Ectodermal cell (in vitro differentiated cells): ENCODE results near the gene TMEM204.
A peak's percentile ranks its signal among the peaks of the same experiment; 100 is the strongest.

Experiments used
- H3K27ac ChIP-seq: 2 replicates; pipeline ENCODE4 v1.7.0; 2013; ENCODE audit warnings: mild to moderate bottlenecking, low read depth, low read length; ENCODE audit not compliant: insufficient read depth, poor library complexity, severe bottlenecking
- H3K27me3 ChIP-seq: 2 replicates; pipeline ENCODE4 v1.7.0; 2013; ENCODE audit warnings: mild to moderate bottlenecking, low read length; ENCODE audit not compliant: insufficient read depth, control insufficient read depth, poor library complexity, severe bottlenecking
- H3K36me3 ChIP-seq: one replicate; pipeline ENCODE4 v1.7.0; 2013; ENCODE audit warnings: low read length; ENCODE audit not compliant: control insufficient read depth, insufficient read depth
- H3K4me1 ChIP-seq: one replicate; pipeline ENCODE4 v1.7.0; 2013; ENCODE audit warnings: low read length; ENCODE audit not compliant: control insufficient read depth, insufficient read depth
- H3K4me3 ChIP-seq: 2 replicates; pipeline ENCODE4 v1.7.0; 2013; ENCODE audit warnings: low read depth, low read length, control low read depth; ENCODE audit not compliant: insufficient read depth
- H3K9me3 ChIP-seq: 2 replicates; pipeline ENCODE4 v1.7.0; 2013; ENCODE audit warnings: mild to moderate bottlenecking, low read length, moderate library complexity; ENCODE audit not compliant: control insufficient read depth
- WGBS, 2 experiments: methylation state at CpG; one replicate each; pipeline ENCODE4 v1.1.7; 2013; ENCODE audit warnings: missing lambda C conversion rate in 2 of 2; 5-methylcytosine and 5-hydroxymethylcytosine counted together

Gene TMEM204

DNA sequence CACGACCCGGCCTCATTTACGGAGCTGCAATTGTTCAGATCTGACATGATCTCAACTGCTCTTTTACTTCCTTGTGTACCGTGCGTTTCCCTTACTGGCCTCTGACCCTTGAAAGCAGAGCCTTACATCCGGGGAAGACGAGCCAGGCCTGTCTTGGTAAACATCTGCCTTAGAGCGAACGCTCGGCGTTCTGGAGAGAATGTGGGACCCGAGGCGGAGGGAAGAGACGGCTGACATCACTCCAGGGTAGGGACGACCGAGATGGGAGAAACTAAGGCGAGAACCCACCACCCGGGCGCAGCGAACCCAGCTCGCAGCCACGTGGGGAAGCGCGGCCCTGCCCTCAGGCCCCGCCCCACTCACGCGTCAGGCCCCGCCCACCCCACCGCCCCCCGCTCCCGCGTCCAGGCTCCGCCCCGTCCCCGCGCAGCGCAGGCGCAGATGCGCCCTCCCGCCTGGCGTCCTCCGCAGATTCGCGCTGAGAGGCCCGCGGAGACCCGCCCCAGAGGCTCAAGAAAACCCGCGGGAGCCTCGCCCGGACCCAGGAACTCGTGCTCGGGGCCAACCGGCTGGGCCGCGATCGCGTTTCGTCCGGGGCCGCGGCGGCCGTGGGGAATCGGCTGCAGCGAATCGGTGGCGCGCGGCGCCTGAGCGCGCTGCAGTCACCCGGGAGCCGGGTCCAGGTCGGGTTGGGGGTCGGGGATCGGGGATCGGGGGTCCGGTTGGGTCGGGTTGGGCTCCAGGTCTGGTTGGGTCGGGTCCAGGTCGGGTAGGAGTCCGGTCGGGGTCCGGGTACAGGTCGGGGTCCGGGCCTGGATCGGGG lies 40.3 kb upstream of the TMEM204 start, which contains the start of gene TELO2:
TSS of gene TELO2 (plus strand) at position 438 of the 823 bp plus-strand sequence. CDS start 922 bp downstream, outside the sequence.
- H3K27ac ChIP-seq = peak within 1 kb of the TSS; percentile 79
- 2% methylated on average over 89 of the region's 89 CpGs for WGBS, 2 experiments

DNA sequence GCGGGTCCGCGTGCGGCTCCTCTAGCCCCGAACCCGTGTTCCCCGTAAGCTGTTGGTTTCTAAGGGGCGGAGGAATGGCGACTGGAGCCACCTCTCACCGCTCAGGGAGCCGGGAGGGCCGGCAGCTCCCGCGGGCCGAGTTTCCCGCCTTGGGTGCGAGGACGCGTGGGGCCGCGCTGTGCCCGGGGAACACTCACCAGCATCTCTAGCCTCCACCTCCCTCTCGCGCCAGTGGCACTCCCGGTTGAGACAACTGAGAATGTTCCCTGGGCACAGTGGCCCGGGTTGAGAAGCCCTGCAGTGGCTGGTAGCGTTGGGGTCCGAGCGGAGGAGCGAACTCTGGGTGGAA lies 39.7 kb upstream of the TMEM204 start:
- Histone ChIP-seq H3K9me3 (no peaks in the 10 kb centered on the region), H3K27me3 (no peaks in the 10 kb centered on the region), H3K27ac (no peak overlapping the region), H3K36me3 (peaks cover 23% of the 10 kb centered on the region), H3K4me3 (peak overlapping the region; percentile 85), H3K4me1 (peaks cover 9% of the 10 kb centered on the region)
- WGBS, 2 experiments = 1 to 3% methylated on average over 30 of the region's 30 CpGs

More for the DNA sequence above, 40.3 kb upstream of the TMEM204 start, which contains the start of gene TELO2:
- H3K36me3 ChIP-seq = peaks cover 23% of the 10 kb centered on the region
- H3K4me3 ChIP-seq = peak within 1 kb of the TSS; percentile 85
- no peaks in the 10 kb centered on the region for H3K27me3 ChIP-seq
- H3K4me1 ChIP-seq = peaks cover 9% of the 10 kb centered on the region
- no peaks in the 10 kb centered on the region for H3K9me3 ChIP-seq

DNA sequence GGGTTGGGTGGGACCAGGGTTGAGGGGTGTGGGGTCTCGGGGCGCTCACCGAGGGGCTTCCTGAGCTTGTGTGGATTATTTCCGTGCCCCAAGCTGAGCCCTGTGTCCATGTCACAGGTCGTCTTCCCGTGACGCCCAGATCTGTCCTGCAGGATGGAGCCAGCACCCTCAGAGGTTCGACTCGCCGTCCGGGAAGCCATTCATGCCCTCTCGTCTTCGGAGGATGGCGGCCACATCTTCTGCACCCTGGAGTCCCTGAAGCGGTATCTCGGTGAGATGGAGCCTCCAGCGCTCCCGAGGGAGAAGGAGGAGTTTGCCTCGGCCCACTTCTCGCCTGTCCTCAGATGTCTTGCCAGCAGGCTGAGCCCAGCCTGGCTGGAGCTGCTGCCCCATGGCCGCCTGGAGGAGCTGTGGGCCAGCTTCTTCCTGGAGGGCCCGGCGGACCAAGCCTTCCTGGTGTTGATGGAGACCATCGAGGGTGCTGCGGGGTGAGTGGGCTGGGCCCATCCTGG lies 39.3 kb upstream of the TMEM204 start:
- Histone ChIP-seq H3K9me3 (no peaks in the 10 kb centered on the region), H3K27ac (no peak overlapping the region), H3K27me3 (no peaks in the 10 kb centered on the region), H3K4me1 (peaks cover 9% of the 10 kb centered on the region), H3K4me3 (peak overlapping the region; percentile 85), H3K36me3 (peaks cover 23% of the 10 kb centered on the region)
- 60 to 61% methylated on average over 25 of the region's 25 CpGs for WGBS, 2 experiments

DNA sequence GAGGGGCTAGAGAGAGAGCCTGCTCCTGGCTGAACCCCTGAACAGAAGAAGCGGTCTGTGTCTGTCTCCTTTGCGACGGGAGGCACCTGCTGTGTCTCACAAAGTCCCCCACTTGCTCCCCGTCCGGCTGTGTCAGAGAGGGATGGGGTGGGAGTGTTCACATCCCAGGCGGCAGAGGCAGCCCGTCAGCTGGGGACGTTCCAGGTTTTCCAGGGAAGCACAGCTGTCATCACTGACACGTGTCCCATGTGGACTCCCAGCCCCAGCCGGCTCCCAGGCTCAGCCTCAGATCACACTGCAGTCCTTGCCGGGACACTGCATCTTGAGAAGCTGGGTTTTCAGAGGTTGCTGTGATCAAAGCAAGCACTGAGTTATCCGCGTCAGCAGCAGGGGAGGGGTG lies 38.8 kb upstream of the TMEM204 start:
- H3K4me3 ChIP-seq = no peak overlapping the region
- no peak overlapping the region for H3K27ac ChIP-seq
- H3K4me1 ChIP-seq = peaks cover 9% of the 10 kb centered on the region
- no peaks in the 10 kb centered on the region for H3K9me3 ChIP-seq
- H3K36me3 ChIP-seq = peaks cover 23% of the 10 kb centered on the region
- 94 to 95% methylated on average over 13 of the region's 13 CpGs for WGBS, 2 experiments
- H3K27me3 ChIP-seq = no peaks in the 10 kb centered on the region

DNA sequence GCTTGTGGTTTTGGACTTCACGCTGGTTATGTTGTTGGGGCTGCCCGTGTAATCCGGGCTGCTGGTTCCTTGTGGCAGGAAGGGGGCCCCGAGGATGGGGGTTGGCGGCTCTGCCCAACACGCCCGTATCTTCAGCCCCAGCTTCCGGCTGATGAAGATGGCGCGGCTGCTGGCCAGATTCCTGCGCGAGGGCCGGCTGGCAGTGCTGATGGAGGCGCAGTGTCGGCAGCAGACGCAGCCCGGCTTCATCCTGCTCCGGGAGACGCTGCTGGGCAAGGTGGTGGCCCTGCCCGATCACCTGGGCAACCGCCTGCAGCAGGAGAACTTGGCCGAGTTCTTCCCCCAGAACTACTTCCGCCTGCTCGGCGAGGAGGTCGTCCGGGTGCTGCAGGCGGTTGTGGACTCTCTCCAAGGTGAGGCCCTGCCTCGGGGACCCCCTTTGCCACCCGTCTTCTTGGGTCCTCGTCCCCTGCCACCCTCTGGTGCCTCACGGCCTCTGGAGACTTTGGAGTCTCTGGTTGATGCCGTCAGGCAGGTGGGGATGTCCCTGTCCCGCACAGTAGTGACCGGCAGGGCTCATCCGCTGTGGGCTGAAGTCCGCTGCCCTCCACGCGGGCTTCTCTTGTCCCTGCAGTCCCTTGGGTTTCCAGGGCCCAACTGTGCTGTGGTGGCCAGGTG lies 38.1 kb upstream of the TMEM204 start:
- no peak overlapping the region for H3K27ac ChIP-seq
- no peaks in the 10 kb centered on the region for H3K27me3 ChIP-seq
- peaks cover 23% of the 10 kb centered on the region for H3K36me3 ChIP-seq
- no peaks in the 10 kb centered on the region for H3K9me3 ChIP-seq
- H3K4me3 ChIP-seq = no peak overlapping the region
- peaks cover 9% of the 10 kb centered on the region for H3K4me1 ChIP-seq
- 97% methylated on average over 39 of the region's 39 CpGs for WGBS, 2 experiments

DNA sequence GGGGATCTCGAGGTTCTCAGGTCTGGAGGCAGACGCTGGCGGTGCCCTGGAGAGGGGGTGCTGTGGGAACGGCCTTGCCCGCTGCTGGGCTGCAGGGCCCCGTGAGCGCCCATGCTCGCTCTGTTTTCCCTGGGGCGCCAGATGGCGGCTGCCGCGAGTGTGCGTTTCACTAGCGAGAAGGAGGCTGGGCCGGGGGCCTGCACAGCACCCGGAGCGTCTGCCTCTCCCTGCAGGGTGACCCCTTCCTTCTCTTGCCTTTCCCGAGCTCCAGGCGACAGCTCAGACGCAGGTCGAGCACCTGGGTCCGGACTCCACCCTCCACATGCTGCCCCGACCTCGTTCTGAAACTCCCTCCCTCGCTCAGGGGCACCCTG lies 37.6 kb upstream of the TMEM204 start:
- no peak overlapping the region for H3K4me3 ChIP-seq
- WGBS, 2 experiments = 94 to 95% methylated on average over 25 of the region's 25 CpGs
- no peak overlapping the region for H3K27ac ChIP-seq
- no peaks in the 10 kb centered on the region for H3K9me3 ChIP-seq
- peaks cover 9% of the 10 kb centered on the region for H3K4me1 ChIP-seq
- peaks cover 23% of the 10 kb centered on the region for H3K36me3 ChIP-seq
- no peaks in the 10 kb centered on the region for H3K27me3 ChIP-seq

DNA sequence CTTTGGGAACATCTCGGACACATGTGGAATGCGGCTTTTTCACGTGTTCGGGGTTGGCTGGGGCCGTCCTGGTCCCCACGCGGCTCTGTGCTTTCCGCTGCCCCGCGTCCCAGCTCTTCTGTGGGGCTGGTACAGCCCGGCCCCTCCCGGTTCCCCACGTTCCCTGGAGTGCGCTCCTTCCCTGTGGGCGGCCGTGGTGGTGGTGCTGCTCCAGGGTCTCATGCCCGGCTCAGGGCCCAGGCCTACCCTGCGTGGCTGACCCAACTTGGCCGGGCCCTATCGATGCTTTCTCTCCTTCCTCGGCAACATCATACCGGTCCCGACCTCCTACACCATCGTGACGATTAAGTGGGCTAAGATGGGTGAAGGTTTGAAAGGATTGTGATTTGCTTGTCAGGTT lies 37.0 kb upstream of the TMEM204 start:
- 95 to 96% methylated on average over 25 of the region's 25 CpGs for WGBS, 2 experiments
- H3K36me3 ChIP-seq = peaks cover 24% of the 10 kb centered on the region

DNA sequence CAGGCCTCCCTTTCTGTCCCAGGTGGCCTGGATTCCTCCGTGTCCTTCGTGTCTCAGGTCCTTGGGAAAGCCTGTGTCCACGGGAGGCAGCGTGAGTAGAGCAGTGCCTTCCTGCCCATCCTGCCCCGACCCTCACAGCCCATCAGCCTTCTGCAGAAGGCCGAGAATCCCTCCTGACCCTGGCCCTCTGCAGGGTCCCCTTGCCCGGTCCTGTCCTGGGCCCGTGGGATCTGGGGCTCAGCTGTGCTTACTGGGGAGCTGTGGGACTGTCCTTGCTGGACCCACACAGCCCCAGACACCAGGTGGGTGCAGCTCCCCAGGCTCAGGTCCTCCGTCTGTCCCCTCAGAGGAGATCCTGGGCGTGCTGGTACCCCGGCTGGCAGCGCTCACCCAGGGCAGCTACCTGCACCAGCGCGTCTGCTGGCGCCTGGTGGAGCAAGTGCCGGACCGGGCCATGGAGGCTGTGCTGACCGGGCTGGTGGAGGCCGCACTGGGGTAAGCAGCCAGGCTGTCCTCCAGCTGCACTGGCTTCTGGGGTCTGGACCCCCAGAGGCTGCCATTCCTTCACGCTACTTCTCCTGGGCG lies 36.4 kb upstream of the TMEM204 start:
- H3K36me3 ChIP-seq = peaks cover 29% of the 10 kb centered on the region
- no peaks in the 10 kb centered on the region for H3K27me3 ChIP-seq
- no peak overlapping the region for H3K27ac ChIP-seq
- no peak overlapping the region for H3K4me3 ChIP-seq
- no peaks in the 10 kb centered on the region for H3K9me3 ChIP-seq
- peaks cover 9% of the 10 kb centered on the region for H3K4me1 ChIP-seq
- 90 to 92% methylated on average over 21 of the region's 21 CpGs for WGBS, 2 experiments

More for the DNA sequence above, 37.0 kb upstream of the TMEM204 start:
- no peak overlapping the region for H3K27ac ChIP-seq
- H3K4me1 ChIP-seq = peaks cover 9% of the 10 kb centered on the region
- H3K4me3 ChIP-seq = no peak overlapping the region
- H3K9me3 ChIP-seq = no peaks in the 10 kb centered on the region
- no peaks in the 10 kb centered on the region for H3K27me3 ChIP-seq

DNA sequence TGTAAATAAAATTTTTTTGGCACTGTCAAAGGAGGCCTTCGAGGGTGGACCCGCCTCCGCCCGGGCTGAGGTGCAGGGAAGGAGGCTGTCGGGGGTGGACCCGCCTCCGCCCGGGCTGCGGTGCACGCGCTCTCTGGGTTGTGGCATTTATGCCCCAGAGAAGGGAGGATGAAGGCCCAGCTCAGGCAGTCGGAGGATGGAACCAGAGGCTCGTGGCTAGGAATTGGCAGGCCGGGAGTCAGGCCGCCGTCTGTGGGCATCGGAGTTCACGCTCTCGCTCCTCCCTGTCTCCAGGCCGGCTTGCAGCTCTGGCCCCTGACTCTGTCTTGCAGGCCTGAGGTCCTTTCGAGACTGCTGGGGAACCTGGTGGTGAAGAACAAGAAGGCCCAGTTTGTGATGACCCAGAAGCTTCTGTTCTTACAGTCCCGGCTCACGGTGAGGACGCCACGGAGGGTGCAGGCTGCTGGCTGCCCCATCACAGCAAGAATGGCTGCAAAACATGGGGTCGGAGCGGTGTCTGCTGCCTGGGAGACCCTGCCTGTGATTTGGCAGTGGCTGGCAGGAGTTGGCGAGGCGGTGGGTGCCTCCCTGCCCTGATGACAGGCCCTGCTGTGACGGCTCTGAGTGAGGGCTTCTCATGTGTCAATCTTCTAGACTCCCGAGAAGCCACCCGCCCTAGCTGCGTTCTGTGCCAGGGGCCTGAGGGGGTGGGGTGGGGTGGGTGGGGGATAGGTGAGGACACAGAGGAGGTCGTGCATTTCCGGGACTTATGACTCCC lies 34.4 kb upstream of the TMEM204 start:
- H3K9me3 ChIP-seq = no peaks in the 10 kb centered on the region
- 96% methylated on average over 35 of the region's 35 CpGs for WGBS, 2 experiments
- H3K4me3 ChIP-seq = no peak overlapping the region
- H3K27me3 ChIP-seq = no peaks in the 10 kb centered on the region
- H3K36me3 ChIP-seq = peaks cover 45% of the 10 kb centered on the region
- H3K27ac ChIP-seq = no peak overlapping the region
- H3K4me1 ChIP-seq = peaks cover 6% of the 10 kb centered on the region
